Peyer's patch (tissue), 4 donors: Measurements from ENCODE around the gene MTFR2.

Experiments
- POLR2A ChIP-seq, 2 donors: fragments of 450-650 bp; IDR thresholded peaks; one replicate each; pipeline ENCODE4 v1.5.1; 2017; ENCODE audit warnings: antibody characterized with exemption in 2 of 2, mild to moderate bottlenecking in 2 of 2, moderate library complexity in 2 of 2
- TF ChIP-seq, protein P1 (sequence below), 6 experiments: fragments of 450-650 bp in 4 of 6; fragments of 200-600 bp in 2 of 6; sonication (generic) in 1 of 6; IDR thresholded peaks; one replicate each; pipeline ENCODE4 v1.5.1; 2017 to 2019; ENCODE audit warnings: antibody characterized with exemption in 6 of 6, mild to moderate bottlenecking in 3 of 6, moderate library complexity in 1 of 6

GRCh38 chr6:136253734-136254133 is 3.6 kb upstream of the MTFR2 start:
- no peak for TF ChIP-seq POLR2A (IDR thresholded peaks at IDR 0.05)
- TF ChIP-seq, protein P1, sequence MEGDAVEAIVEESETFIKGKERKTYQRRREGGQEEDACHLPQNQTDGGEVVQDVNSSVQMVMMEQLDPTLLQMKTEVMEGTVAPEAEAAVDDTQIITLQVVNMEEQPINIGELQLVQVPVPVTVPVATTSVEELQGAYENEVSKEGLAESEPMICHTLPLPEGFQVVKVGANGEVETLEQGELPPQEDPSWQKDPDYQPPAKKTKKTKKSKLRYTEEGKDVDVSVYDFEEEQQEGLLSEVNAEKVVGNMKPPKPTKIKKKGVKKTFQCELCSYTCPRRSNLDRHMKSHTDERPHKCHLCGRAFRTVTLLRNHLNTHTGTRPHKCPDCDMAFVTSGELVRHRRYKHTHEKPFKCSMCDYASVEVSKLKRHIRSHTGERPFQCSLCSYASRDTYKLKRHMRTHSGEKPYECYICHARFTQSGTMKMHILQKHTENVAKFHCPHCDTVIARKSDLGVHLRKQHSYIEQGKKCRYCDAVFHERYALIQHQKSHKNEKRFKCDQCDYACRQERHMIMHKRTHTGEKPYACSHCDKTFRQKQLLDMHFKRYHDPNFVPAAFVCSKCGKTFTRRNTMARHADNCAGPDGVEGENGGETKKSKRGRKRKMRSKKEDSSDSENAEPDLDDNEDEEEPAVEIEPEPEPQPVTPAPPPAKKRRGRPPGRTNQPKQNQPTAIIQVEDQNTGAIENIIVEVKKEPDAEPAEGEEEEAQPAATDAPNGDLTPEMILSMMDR (IDR thresholded peaks at IDR 0.05), result no peak
